Neuronal stem cell (in vitro differentiated cells): ENCODE data around the gene TMEM217.

Experiments used
- DNase-seq: peaks from one replicate; pipeline ENCODE4 v3.0.0-alpha.2; 2013; ENCODE audit warnings: low spot score
- H2AFZ ChIP-seq: one replicate; pipeline ENCODE4 v1.6.1; 2013; ENCODE audit warnings: mild to moderate bottlenecking, low read length, inconsistent platforms
- H2AK5ac ChIP-seq: 2 replicates; pipeline ENCODE4 v1.6.1; 2013; ENCODE audit warnings: low read depth, mild to moderate bottlenecking, inconsistent platforms, low read length, moderate library complexity, mixed read lengths
- H2BK120ac ChIP-seq: 2 replicates; pipeline ENCODE4 v1.6.1; 2013; ENCODE audit warnings: low read depth, mild to moderate bottlenecking, inconsistent platforms, low read length, moderate library complexity, mixed read lengths
- H2BK12ac ChIP-seq: one replicate; pipeline ENCODE4 v1.6.1; 2013; ENCODE audit warnings: low read length, inconsistent platforms
- H2BK15ac ChIP-seq: 2 replicates; pipeline ENCODE4 v1.6.1; 2013; ENCODE audit warnings: mild to moderate bottlenecking, low read length, inconsistent platforms, mixed read lengths
- H2BK5ac ChIP-seq: one replicate; pipeline ENCODE4 v1.6.1; 2013; ENCODE audit warnings: inconsistent platforms, mild to moderate bottlenecking, low read length, moderate library complexity
- H3K14ac ChIP-seq: one replicate; pipeline ENCODE4 v1.6.1; 2013; ENCODE audit warnings: low read length, inconsistent platforms
- H3K18ac ChIP-seq: 2 replicates; pipeline ENCODE4 v1.6.1; 2013; ENCODE audit warnings: low read length, inconsistent platforms
- H3K23ac ChIP-seq: 2 replicates; pipeline ENCODE4 v1.6.1; 2013; ENCODE audit warnings: low read depth, mild to moderate bottlenecking, mixed read lengths, low read length, inconsistent platforms; ENCODE audit not compliant: poor library complexity
- H3K27ac ChIP-seq: replicated peaks from 3 replicates; pipeline ENCODE4 v1.5.1; 2013; ENCODE audit warnings: low read length, inconsistent platforms
- H3K27me3 ChIP-seq, 3 experiments: 2 replicates each; pipeline ENCODE4 v1.6.1; 2013; ENCODE audit warnings: low read length in 3 of 3, mild to moderate bottlenecking in 2 of 3, inconsistent platforms in 1 of 3, low read depth in 1 of 3, mixed read lengths in 1 of 3, moderate library complexity in 1 of 3; ENCODE audit not compliant: control insufficient read depth in 3 of 3, insufficient read depth in 3 of 3
- H3K36me3 ChIP-seq, 2 donors: replicated peaks in 1 of 2; 2 replicates each; pipeline ENCODE4 v1.6.1; 2013; ENCODE audit warnings: low read length in 2 of 2; ENCODE audit not compliant: control insufficient read depth in 2 of 2, insufficient read depth in 2 of 2
- H3K4ac ChIP-seq: 2 replicates; pipeline ENCODE4 v1.6.1; 2013; ENCODE audit warnings: inconsistent platforms, mild to moderate bottlenecking, low read length, moderate library complexity
- H3K4me1 ChIP-seq, 2 donors: 1 replicate in 1 of 2; 2 replicates in 1 of 2; pipeline ENCODE4 v1.6.1; 2013; ENCODE audit warnings: low read length in 2 of 2, low read depth in 1 of 2; ENCODE audit not compliant: control insufficient read depth in 2 of 2, insufficient read depth in 1 of 2
- H3K4me2 ChIP-seq: one replicate; pipeline ENCODE4 v1.6.1; 2013; ENCODE audit warnings: mild to moderate bottlenecking, low read length, inconsistent platforms; ENCODE audit not compliant: insufficient read depth, poor library complexity, severe bottlenecking
- H3K4me3 ChIP-seq, 2 donors: 2 replicates each; pipeline ENCODE4 v1.5.1; 2013; ENCODE audit warnings: low read length in 2 of 2, mild to moderate bottlenecking in 2 of 2, inconsistent platforms in 1 of 2, moderate library complexity in 1 of 2
- H3K79me1 ChIP-seq: one replicate; pipeline ENCODE4 v1.6.1; 2013; ENCODE audit warnings: low read depth, mild to moderate bottlenecking, inconsistent platforms, low read length, moderate library complexity
- H3K9ac ChIP-seq: one replicate; pipeline ENCODE4 v1.6.1; 2013; ENCODE audit warnings: mild to moderate bottlenecking, low read depth, low read length, inconsistent platforms; ENCODE audit not compliant: poor library complexity
- H3K9me3 ChIP-seq, 2 donors: replicated peaks in 1 of 2; 2 replicates each; pipeline versions ENCODE3 to v1.6.1; 2013; ENCODE audit warnings: low read length in 2 of 2, mild to moderate bottlenecking in 2 of 2, inconsistent platforms in 1 of 2, low read depth in 1 of 2, mixed read lengths in 1 of 2, moderate library complexity in 1 of 2; ENCODE audit not compliant: control insufficient read depth in 2 of 2, insufficient read depth in 1 of 2
- H4K8ac ChIP-seq: one replicate; pipeline ENCODE4 v1.6.1; 2013; ENCODE audit warnings: low read depth, mild to moderate bottlenecking, inconsistent platforms, low read length, moderate library complexity
- H4K91ac ChIP-seq: one replicate; pipeline ENCODE4 v1.6.1; 2013; ENCODE audit warnings: low read length, low read depth, mild to moderate bottlenecking, inconsistent platforms; ENCODE audit not compliant: poor library complexity
- WGBS, 2 donors: extraction: QIAGEN DNeasy Blood & Tissue Kit; methylation state at CpG; one replicate each; pipeline ENCODE4 v1.1.7; 2013; ENCODE audit warnings: missing lambda C conversion rate in 2 of 2, mixed read lengths in 1 of 2; ENCODE audit not compliant: insufficient read length in 2 of 2, insufficient replicate concordance in 1 of 2; ENCODE audit errors: extremely low coverage in 2 of 2; 5-methylcytosine and 5-hydroxymethylcytosine counted together

TMEM217 gene

GRCh38 chr6:37173493-37174195 is 84.3 kb downstream of the TMEM217 start:
- DNase-seq, result no peak
- Histone ChIP-seq H3K27ac (no peak overlapping the region), H3K14ac (no peak overlapping the region), H3K4me2 (no peak overlapping the region), H3K4me3 (no peak overlapping the region), H3K27me3 (peaks cover 0 to 2% (median 0%) of the 10 kb centered on the region in 3 experiments), H2BK15ac (no peak overlapping the region), H3K18ac (no peak overlapping the region), H3K79me1 (peaks cover 2% of the 10 kb centered on the region), H3K9ac (no peak overlapping the region), H2AFZ (no peak overlapping the region), H4K91ac (no peak overlapping the region), H2BK12ac (no peak overlapping the region), H3K9me3 (no peaks in the 10 kb centered on the region), H2BK120ac (no peak overlapping the region), H3K4me1 (peaks cover 5 to 14% of the 10 kb centered on the region in 2 donors), H3K23ac (peak overlapping the region; percentile 23), H2AK5ac (no peak overlapping the region), H4K8ac (no peak overlapping the region), H3K4ac (no peak overlapping the region), H3K36me3 (peaks cover 21 to 35% of the 10 kb centered on the region in 2 donors), H2BK5ac (no peak overlapping the region)
- no CpG with 5 or more reads among the region's 9 CpGs for WGBS, 2 donors

GRCh38 chr6:37172912-37173492 is 84.9 kb downstream of the TMEM217 start:
- no peak overlapping the region for H3K14ac ChIP-seq
- no peak overlapping the region for H3K4me2 ChIP-seq
- no peak overlapping the region for H4K8ac ChIP-seq
- no peak overlapping the region for H3K4me3 ChIP-seq
- DNase-seq, result no peak
- no peak overlapping the region for H3K9ac ChIP-seq
- H3K79me1 ChIP-seq, result peaks cover 2% of the 10 kb centered on the region
- H3K27ac ChIP-seq, result no peak overlapping the region
- H2AK5ac ChIP-seq, result no peak overlapping the region
- H3K27me3 ChIP-seq, result peaks cover 0 to 2% (median 0%) of the 10 kb centered on the region in 3 experiments
- peaks cover 21 to 35% of the 10 kb centered on the region in 2 donors for H3K36me3 ChIP-seq
- no peak overlapping the region for H3K4ac ChIP-seq
- H3K18ac ChIP-seq, result no peak overlapping the region
- no peak overlapping the region for H2BK120ac ChIP-seq
- WGBS, 2 donors, result no CpG with 5 or more reads among the region's 7 CpGs
- peaks cover 7 to 21% of the 10 kb centered on the region in 2 donors for H3K4me1 ChIP-seq
- H2BK12ac ChIP-seq, result no peak overlapping the region
- no peak overlapping the region for H4K91ac ChIP-seq
- no peaks in the 10 kb centered on the region for H3K9me3 ChIP-seq
- no peak overlapping the region for H2BK15ac ChIP-seq
- H2AFZ ChIP-seq, result no peak overlapping the region
- H3K23ac ChIP-seq, result no peak overlapping the region
- no peak overlapping the region for H2BK5ac ChIP-seq

DNA sequence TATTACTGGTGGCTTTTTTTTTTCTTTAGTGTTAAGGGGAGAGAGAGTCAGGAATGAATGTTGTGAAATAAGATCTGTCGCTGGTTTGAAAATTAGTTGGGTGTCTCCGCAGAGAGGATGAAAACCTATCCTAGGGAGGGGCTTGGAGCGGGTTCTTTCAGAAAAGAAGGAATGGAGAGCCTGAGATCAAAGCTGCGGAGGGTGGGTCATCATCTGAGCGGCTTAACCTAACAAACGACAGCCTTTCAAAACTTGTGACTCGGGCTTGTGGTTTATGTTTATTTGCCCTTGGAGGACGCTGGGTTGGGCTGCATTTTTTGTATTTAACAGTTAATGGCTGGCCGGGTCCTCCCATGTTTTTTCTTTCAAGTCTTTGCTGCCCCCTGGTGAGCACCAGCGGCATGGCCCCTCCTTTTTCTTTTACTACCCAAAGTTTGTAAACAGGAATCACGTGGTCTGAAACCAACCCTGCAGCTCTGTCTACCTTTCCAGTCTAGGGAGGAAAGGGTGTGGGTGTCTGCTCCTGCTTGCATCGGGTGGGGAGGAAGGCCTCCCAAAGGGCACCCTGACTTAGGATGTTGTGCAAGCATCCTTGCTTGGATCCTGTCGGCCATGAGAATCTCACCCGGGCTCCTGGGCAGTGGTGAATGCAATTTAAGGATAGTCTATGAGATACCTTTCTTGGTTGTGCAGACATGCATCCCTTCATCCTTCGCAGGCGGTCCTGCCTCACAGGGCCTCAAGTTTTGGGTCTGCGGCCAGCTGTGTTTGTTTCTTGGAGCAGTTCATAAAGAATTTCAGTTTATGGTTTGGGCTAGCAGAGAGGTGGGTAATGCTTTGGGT is 85.8 kb downstream of the TMEM217 start:
- H3K36me3 ChIP-seq, result peaks cover 21 to 35% of the 10 kb centered on the region in 2 donors
- H3K18ac ChIP-seq, result no peak overlapping the region
- H3K4me3 ChIP-seq, result peak overlapping the region; percentile 67 to 94
- peak; percentile 82 for DNase-seq
- H3K4me1 ChIP-seq, result peaks cover 7 to 22% of the 10 kb centered on the region in 2 donors
- no peak overlapping the region for H4K8ac ChIP-seq
- no peak overlapping the region for H3K14ac ChIP-seq
- no peak overlapping the region for H2BK12ac ChIP-seq
- no peak overlapping the region for H3K27ac ChIP-seq
- no peaks in the 10 kb centered on the region for H3K9me3 ChIP-seq
- H2BK15ac ChIP-seq, result no peak overlapping the region
- no peak overlapping the region for H3K4ac ChIP-seq
- H2BK5ac ChIP-seq, result no peak overlapping the region
- no peak overlapping the region for H3K9ac ChIP-seq
- H2AFZ ChIP-seq, result peak overlapping the region; percentile 60
- H4K91ac ChIP-seq, result no peak overlapping the region
- WGBS, 2 donors, result no CpG with 5 or more reads among the region's 17 CpGs
- H3K4me2 ChIP-seq, result peak overlapping the region; percentile 63
- H2BK120ac ChIP-seq, result no peak overlapping the region
- peak overlapping the region; percentile 10 for H2AK5ac ChIP-seq
- peaks cover 2% of the 10 kb centered on the region for H3K79me1 ChIP-seq
- peak overlapping the region; percentile 70 for H3K23ac ChIP-seq
- peaks cover 0 to 2% (median 0%) of the 10 kb centered on the region in 3 experiments for H3K27me3 ChIP-seq
